ENCODE results near the gene TMED1.

GRCh38 chr19:10864538-10864899, 28.5 kb upstream of the TMED1 start:
- TF ChIP-seq POLR2AphosphoS5 (IDR thresholded peaks at IDR 0.05) (no peak), POLR2A (IDR thresholded peaks at IDR 0.05) (no peak)
- TF ChIP-seq, protein P1, sequence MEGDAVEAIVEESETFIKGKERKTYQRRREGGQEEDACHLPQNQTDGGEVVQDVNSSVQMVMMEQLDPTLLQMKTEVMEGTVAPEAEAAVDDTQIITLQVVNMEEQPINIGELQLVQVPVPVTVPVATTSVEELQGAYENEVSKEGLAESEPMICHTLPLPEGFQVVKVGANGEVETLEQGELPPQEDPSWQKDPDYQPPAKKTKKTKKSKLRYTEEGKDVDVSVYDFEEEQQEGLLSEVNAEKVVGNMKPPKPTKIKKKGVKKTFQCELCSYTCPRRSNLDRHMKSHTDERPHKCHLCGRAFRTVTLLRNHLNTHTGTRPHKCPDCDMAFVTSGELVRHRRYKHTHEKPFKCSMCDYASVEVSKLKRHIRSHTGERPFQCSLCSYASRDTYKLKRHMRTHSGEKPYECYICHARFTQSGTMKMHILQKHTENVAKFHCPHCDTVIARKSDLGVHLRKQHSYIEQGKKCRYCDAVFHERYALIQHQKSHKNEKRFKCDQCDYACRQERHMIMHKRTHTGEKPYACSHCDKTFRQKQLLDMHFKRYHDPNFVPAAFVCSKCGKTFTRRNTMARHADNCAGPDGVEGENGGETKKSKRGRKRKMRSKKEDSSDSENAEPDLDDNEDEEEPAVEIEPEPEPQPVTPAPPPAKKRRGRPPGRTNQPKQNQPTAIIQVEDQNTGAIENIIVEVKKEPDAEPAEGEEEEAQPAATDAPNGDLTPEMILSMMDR (IDR thresholded peaks at IDR 0.05), result peak; percentile 66 to 92
